GM19438 (cell line): ENCODE data around the gene CACNA2D2.

Source experiments
- ATAC-seq: cut with Tn5 transposase; IDR thresholded peaks from one replicate; pipeline ENCODE4 v1.9.1; 2021; ENCODE audit warnings: low read depth; ENCODE audit not compliant: unreplicated experiment

CACNA2D2 gene

GRCh38 chr3:50375258-50375931 lies 128.0 kb downstream of the CACNA2D2 start:
- no peak for ATAC-seq

- no peak for ATAC-seq
Measured at GRCh38 chr3:50374363-50375257, 128.8 kb downstream of the CACNA2D2 start.

- ATAC-seq, result no peak
Measured at GRCh38 chr3:50373146-50374051, 130.0 kb downstream of the CACNA2D2 start.

GRCh38 chr3:50372349-50372748 lies 131.1 kb downstream of the CACNA2D2 start:
- ATAC-seq, result no peak

GRCh38 chr3:50371133-50371685 lies 132.2 kb downstream of the CACNA2D2 start:
- no peak for ATAC-seq

GRCh38 chr3:50370594-50370993 lies 132.8 kb downstream of the CACNA2D2 start:
- ATAC-seq, result no peak

DNA sequence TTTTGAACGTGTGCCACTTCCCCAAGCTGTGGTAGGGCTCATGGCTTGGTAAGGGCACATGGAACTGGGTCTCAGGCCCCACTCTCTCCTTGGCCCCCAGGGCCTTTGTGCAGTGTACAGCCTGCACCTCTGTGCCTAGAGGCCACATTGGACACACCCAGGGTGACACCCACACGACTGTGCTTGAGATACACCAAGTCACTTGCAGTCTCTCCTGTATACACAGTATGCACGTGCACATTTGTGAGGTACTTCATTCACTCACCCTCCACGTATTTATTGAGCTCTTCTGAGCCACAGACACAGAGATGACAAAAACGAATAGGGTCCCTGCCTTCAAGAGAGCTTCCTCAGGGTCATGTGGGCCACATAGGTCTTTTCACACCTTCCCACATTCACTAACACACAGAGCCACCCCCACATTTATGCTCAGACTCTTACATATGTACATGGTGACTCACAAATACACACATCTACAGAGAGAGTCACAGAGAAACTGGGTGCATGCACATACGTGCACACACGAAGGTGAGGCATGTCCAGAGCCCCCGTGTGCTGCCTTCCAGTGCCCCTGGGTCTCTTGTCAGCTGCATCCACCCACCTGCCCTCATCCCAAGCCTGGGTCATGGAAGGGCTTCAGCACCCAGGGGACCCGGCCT lies 134.3 kb downstream of the CACNA2D2 start:
- ATAC-seq, result no peak

GRCh38 chr3:50365842-50366220 lies 137.6 kb downstream of the CACNA2D2 start:
- no peak for ATAC-seq

- peak; percentile 83 for ATAC-seq
Measured at GRCh38 chr3:50365080-50365841, 138.2 kb downstream of the CACNA2D2 start.

DNA sequence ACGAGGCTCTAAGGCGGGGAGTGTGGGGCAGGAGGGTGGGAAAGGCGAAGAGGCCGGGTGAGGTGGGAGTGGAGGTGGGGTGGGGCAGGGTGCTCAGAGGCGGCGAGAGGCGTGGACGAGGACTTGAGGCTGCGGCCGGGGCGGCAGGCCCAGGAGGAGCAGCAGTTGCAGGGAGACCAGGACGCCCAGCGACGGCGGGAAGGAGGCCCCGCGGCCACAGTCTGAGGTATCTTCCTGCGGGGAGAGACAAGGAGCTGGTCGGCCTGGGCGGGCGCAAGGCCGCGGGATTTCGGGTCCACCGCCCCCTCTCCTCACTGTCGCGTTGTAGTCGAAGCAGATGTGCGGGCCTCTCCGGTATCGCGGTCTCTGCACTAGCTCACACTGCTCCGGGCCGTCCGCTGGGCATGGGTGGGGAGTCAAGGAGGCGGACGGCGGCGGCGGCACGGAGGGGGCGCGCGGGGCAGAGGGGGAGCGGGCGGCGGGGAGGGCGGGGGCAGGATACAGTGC lies 138.8 kb downstream of the CACNA2D2 start:
- ATAC-seq, result peak; percentile 35

- ATAC-seq, result no peak
Measured at GRCh38 chr3:50359760-50360110, 143.7 kb downstream of the CACNA2D2 start.

DNA sequence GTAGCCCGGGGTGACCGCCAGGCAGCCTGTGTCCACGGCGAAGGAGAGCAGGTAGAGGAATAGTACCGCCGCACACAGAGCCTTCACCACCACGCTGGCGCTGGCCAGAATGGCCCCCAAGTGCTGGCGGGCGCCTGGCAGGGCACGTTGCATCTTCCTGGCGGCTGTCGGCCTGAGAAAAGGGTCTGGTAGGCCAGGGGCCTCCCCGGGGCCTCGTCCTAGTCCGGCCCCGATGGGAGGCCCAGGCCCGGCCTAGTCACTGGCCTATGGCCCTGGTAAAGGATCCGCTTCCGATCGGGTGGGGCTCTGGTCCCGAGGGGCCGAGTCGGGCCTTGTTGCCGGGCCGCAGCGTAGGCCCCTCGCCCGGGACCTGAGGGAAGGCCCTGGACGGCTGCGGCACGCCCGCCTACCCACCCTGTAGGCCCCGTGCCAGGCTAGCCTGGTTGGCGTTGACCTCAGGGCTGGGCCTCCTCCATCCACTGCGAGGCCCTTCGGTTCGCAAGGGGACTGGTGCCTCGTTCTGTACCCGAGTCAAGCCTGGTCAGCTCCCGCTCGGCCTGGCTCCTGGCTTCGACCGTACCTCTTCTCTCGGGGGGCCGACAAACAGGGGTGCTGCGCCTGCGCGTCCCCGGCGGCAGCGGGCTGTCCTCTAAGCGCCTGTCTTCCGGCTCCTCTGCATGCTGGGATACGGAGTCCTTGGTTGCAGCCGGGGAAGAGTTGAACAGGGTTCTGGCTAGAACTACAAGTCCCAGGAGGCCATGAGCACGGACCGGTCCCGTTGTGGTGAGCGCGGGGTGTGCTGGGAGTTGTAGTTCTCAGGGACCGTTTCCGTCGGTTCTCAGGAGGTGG lies 144.3 kb downstream of the CACNA2D2 start, which contains the start of gene TMEM115:
TSS of gene TMEM115 (minus strand) at position 611 of the 849 bp plus-strand sequence. CDS start at position 153, 458 bp downstream.
- ATAC-seq, result peak; percentile 94

GRCh38 chr3:50358355-50358910 lies 145.0 kb downstream of the CACNA2D2 start:
- no peak for ATAC-seq

DNA sequence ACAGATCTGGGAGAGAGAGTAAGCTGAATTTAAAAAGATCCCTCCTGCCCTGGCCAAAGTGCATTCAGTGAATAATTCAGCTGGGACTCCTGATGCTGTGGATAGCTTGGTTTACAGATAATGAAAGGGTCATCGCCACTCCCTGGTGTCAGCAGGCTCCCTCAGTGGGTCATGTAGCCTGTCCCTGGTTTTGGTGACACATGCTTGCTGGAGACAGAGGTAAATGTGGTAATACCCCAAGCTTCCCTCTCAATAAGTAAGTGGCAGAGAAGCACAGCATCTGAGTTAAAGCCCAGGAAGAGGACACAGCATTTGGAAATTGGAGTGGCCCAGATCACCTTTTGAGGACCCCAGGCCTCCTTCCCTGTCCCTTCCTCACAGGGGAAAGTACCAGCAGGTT lies 146.0 kb downstream of the CACNA2D2 start:
- ATAC-seq, result no peak

DNA sequence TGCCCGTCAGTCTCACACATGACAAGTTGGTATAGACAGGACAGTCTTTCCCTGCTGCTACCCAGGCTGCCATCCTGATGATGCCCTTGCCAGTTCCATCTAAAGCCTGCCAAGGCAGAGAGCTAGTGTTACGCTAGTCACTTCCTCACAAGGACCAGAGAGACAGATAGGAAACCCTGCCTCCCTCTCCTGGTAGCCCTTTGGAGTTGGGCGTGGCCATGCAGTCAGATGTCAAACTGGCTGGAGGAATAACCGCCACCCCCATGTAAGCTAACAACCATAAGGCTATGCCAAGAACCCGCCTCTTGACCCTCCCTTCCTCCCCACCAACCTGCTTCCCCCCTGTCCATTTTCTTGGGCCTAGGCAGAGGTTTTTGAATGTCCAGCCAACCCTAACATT lies 146.9 kb downstream of the CACNA2D2 start:
- no peak for ATAC-seq

DNA sequence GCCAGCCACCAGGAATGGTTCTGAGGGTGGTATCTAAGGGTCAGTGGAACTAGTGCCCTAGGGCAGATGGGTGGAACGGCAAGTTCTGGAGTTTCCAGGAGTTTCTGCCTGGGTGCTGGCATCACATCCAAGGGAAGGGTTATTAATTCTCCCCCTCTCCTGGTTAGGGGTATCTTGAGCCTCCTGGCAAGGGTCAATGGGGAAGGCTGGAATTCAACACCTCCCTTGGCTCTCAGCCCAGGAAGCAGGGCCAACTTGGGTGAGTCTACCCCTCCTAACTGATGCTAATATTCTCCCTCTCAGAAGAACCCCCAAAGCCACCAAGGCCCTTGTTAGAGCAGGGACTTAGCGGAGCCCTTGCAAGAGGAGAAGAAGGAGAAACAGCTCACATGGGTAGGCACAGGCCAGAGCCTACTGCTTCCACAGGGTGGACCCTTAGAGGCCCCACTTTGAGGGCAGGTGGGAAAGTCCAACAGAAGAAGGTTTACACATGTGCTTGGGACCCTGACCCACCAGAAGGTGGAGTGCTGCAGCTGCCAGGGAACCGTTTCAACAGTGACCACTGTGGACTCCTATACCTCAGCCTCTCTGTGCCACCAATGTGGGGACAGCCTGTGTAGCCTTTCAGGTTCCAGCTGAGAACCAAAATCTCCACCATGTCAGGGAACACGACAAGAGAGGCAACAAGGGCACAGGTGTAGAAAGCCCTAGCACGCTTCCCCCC lies 147.4 kb downstream of the CACNA2D2 start:
- ATAC-seq, result no peak

DNA sequence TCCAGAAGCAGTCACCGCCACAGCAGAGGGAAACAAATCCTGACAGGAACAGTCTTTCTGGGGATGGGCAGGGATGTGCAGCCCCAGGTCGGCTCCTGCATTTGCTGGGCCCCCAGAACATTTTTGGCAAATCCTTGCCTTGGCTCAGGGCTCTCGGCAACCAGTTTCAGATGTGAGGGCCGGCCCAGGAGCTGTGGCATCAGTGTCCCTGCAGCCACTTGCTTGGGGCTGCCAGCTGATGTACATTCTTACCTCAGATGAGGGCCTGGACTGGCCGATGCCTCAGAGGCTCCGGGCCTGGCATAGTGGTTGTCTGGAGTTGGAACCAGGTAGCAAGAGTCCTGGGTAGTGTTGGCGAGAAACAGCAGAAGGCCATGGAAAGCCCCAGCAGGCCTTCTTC lies 148.6 kb downstream of the CACNA2D2 start:
- no peak for ATAC-seq
